GM19397 (cell line): ENCODE results near the gene OXSR1.
"Not testable (repeated sequence)": the region's sequence is repeated elsewhere in the genome, so short reads cannot be mapped to it uniquely, and the experiment has no call there.

Source experiments
- ATAC-seq: cut with Tn5 transposase; IDR thresholded peaks from one replicate; pipeline ENCODE4 v1.9.1; 2021; ENCODE audit warnings: mild to moderate bottlenecking, moderate library complexity; ENCODE audit not compliant: unreplicated experiment

OXSR1 gene

DNA sequence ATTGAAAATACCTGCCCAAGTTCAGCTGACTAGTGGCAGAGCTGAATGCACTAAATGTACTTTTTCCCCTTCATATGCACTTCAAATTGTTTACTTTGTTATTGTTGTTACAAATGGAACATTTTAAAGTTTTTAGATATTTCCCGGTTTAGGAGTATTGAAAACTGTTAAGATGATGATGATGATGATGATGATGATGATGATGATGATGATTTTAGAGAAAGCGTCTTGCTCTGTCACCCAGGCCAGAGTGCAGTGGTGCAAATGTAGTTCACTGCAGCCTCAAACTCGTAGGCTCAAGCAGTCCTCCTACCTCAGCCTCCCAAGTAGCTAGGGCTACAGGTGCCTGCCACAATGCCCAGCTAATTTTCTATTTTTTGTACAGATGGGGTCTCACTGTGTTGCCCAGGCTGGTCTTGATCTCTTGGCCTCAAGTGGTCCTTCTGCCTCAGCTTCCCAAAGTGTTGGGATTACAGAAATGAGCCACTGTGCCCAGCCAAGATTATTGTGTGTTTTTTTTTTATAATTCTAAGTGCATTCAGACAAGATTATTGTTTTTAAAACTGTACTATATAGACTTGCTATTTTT lies 54.4 kb downstream of the OXSR1 start:
- no peak for ATAC-seq

DNA sequence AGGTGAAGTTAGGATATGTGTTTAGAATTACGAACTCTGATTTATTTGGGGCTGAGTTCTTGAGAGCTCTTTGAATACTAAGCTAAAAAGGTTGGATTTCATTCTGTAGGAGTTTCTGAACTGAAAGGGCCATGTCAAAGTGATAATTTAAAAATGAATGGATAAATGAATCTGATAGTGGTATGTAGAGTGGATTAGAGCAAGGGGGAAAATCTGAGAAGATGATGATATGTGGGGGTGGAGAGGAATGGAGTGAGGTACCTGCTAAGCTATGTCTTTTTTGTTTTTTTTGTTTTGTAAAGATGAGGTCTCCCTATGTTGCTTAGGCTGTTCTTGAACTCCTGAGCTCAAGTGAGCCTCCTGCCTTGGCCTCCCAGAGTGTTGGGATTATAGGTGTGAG lies 55.7 kb downstream of the OXSR1 start:
- no peak for ATAC-seq

- no peak for ATAC-seq
These were observed 56.8 kb downstream of the OXSR1 start for GRCh38 chr3:38222032-38222634.

GRCh38 chr3:38224357-38224756 lies 59.0 kb downstream of the OXSR1 start:
- ATAC-seq, result no peak

DNA sequence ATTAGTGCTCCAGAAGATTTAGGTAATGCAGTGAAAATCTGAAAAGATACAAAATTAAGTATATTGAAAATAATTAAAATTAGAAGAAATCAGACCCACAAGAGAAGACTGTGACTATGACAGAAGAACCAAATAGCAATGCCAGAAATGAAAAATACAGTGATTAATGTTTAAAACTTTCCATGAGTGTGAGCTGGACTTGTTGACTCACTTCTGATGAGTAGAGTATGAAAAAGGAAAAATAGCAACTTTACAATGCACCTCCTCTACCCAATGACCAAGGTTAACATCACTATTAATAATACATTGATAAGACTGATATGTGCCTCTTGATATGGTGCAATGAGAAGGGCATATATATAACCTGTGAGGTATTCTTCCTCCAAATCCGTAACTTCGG lies 60.9 kb downstream of the OXSR1 start:
- no peak for ATAC-seq

DNA sequence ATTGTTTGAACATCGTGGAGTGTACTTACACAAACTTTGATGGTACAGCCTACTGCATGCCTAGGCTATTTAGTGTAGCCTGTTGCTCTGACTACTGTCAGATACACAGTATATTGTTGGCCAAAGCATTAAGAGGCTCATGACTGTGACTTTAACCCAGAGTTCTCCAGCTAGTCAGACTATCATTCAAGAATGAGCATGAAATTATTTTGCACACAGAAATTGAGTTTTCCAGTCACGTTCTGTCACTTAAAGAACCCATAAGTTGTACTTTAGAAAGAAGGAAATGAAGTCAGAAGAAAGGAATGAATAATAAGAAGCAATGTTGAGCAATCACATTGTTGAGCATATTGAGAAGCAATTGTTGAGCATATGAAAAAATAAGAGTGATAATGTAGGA lies 62.7 kb downstream of the OXSR1 start:
- no peak for ATAC-seq

DNA sequence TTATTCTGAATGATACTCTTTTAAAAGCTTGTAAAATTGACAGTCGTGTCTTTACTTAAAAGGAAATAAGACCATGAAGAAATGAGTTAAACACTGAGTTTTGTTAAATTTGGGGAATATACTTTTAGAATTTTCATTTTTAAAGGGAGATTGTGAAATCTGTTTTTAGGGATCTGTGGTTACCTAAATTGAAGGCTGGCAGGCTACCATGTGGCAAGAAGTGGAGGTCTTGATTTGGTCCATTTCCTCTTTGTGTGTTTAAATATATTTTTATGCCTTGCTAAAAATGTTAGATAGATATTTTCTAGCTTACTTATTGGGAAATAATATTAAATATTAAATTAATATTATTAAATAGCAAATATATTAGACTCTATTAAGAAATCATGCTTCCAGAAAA lies 63.7 kb downstream of the OXSR1 start:
- no peak for ATAC-seq

- no peak for ATAC-seq
These were observed 67.4 kb downstream of the OXSR1 start for GRCh38 chr3:38232701-38233100.

GRCh38 chr3:38235466-38235865 lies 70.1 kb downstream of the OXSR1 start:
- ATAC-seq, result no peak

DNA sequence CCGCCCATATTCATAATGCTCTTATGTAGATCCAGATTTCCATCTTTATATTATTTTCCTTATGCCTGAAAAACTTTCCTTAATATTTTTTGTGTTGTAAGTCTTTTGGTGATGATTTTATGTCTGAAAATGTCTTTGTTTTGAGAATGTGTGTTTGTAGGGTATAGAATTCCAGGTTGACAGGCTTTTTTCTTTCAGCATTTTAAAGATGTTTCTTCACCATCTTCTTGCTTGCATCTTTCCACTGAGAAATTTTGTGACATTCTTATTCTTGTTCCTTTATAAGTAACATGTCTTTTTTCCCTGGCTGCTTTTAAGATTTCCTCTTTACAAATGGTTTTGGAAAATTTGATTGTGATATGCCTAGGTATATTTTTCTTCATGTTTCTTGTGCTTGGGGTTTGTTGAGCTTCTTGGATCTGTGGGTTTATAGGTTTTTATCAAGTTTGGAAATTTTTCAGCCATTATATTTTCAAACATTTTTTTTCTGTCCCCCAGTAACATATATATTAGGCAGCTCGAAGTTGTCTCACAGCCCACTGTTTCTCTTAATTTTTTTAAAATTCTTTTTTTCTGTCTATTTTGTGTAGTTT lies 73.2 kb downstream of the OXSR1 start:
- no peak for ATAC-seq

DNA sequence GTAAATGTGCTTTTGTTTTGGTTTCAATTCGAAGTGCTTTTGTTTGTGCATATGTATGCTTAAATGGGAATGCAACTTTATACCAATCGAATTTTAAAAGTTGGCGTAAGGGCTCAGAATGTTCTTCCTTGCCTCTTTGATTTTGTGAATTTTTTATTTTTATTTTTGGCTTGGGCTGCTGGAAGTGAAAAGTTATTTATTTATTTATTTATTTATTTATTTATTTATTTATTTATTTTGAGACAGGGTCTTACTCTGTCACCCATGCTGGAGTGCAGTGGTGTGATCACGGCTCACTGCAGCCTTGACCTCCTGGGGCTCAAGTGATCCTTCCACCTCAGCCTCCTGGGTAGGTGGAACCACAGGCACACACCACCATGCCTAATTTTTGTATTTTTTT lies 77.5 kb downstream of the OXSR1 start:
- ATAC-seq, result not testable (repeated sequence)

DNA sequence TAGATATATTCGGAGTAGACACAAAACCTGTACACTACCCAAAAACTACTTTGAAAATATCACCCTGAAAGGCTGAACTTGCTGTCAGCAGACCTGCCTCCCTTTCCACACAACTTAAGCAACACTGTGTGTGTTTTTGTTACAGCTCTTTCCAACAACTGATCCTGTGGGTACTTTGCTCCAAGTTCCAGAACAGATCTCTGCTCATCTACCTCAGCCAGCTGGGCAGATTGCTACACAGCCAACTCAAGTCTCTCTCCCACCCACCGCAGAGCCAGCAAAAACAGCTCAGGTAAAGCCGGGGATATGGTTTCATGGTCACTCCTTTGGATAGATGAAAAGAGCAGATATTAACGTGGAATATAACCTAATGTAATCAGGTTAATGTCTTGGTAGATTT lies 80.6 kb downstream of the OXSR1 start:
- no peak for ATAC-seq

GRCh38 chr3:38247366-38248035 lies 82.2 kb downstream of the OXSR1 start:
- no peak for ATAC-seq

- ATAC-seq, result no peak
These were observed 84.9 kb downstream of the OXSR1 start for GRCh38 chr3:38250198-38250597.

GRCh38 chr3:38251197-38251596 lies 85.9 kb downstream of the OXSR1 start:
- no peak for ATAC-seq

DNA sequence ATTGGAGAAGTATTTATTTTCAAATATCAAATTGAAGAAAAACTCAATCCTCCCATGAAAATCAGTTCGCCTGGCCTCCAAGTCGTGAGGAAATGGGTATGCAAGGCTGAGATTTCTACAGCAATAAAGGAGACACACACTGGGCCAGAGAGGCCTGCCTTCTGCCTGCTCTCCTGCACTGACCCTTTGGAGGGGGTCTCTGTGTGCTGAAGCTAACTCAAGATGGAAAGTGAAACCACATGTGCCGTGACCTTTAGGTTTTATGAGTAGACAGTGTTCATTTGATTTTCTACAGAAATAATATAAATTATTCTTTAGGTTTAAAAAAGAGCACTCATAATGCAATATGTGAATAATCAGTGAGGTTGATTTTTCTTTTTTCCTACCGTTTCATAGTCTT lies 88.4 kb downstream of the OXSR1 start:
- ATAC-seq, result no peak

DNA sequence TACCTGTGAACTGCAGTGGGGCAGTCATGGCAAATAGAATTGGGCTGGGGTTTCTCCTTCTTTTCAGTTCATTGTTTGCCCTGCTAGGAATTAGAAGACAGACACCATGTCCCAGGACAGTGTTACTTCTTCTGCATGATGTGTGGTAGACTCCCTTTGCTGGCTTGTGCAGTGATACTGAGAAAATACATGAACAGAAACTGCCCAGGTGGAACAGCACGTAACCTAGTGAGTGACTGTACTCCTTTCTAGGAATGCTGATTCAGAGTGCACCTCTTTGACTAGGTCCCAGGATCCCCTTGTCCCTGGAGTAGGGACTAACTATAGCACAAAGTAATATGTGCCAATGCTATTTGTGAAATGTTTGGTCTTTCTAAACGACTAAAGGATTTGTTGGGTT lies 89.5 kb downstream of the OXSR1 start:
- no peak for ATAC-seq

- no peak for ATAC-seq
These were observed 90.3 kb downstream of the OXSR1 start for GRCh38 chr3:38255627-38256026.

DNA sequence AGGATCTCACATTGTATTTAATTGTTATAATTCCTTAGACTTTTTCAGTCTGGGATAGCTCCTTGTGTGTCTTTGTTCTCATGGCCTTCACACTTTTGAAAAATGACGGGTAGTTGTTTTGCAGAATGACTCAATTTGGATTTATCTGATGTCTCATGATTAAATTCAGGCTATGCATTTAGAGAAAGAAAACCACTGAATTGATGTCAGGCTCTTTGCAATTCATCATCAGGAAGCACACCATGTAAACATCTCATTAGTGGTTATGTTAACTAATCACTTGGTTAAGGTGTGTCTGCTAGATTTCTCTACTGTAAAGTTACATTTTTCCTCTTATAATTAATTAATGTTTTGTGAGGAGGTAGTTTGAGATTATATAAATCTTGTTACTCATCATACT lies 92.2 kb downstream of the OXSR1 start:
- no peak for ATAC-seq

DNA sequence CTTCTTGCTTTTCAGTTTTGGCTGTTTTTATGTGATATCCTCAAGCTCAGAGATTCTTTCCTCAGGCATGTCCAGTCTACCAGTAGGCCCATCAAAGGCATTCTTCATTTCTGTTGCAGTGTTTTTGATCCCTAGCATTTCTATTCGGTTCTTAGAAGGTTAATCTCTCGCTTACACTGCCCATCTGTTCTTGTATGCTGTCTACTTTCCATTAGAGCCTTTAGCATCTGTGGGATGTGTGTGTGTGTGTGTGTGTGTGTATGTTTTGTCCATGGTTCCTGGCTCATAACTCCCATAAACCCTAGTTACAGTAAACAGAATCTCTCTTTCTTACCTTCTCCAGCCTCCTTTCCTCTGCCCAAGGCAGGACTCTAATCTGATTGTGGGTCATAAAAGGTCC lies 95.1 kb downstream of the OXSR1 start:
- no peak for ATAC-seq

GRCh38 chr3:38264353-38264771 lies 99.0 kb downstream of the OXSR1 start:
- no peak for ATAC-seq

- ATAC-seq, result no peak
These were observed 99.4 kb downstream of the OXSR1 start for GRCh38 chr3:38264779-38265178.
